Motor neuron (in vitro differentiated cells): Measurements from ENCODE around the gene VPS8. TPM values are rescaled to one million over a fixed set of nuclear protein-coding genes. Genes with fewer than 3 reads are reported as not detected.
"Not testable (repeated sequence)": the region's sequence is repeated elsewhere in the genome, so short reads cannot be mapped to it uniquely, and the experiment has no call there.

Source experiments
- ATAC-seq, 8 experiments: fragments of 200-7000 bp; cut with Tn5 transposase; replicated peaks in 6 of 8; 2 replicates each; pipeline ENCODE4 v1.8.0; 2021; ENCODE audit warnings: mild to moderate bottlenecking in 8 of 8, moderate library complexity in 8 of 8
- H3K27ac ChIP-seq, 2 donors: fragments of 250-450 bp; sonication (Bioruptor Pico); 2 replicates each; pipeline ENCODE4 v1.9.0; 2021; ENCODE audit warnings: antibody characterized with exemption in 2 of 2, mild to moderate bottlenecking in 2 of 2, moderate library complexity in 1 of 2
- H3K4me1 ChIP-seq, 2 donors: fragments of 250-450 bp; sonication (Bioruptor Pico); replicated peaks in 1 of 2; 2 replicates each; pipeline ENCODE4 v1.6.1; 2021; ENCODE audit warnings: antibody characterized with exemption in 2 of 2, mild to moderate bottlenecking in 2 of 2, moderate library complexity in 1 of 2
- H3K4me3 ChIP-seq, 5 donors: fragments of 250-450 bp; sonication (Bioruptor Pico); 2 replicates each; pipeline ENCODE4 v1.9.0; 2021; ENCODE audit warnings: antibody characterized with exemption in 5 of 5, mild to moderate bottlenecking in 5 of 5, moderate library complexity in 4 of 5
- WGBS, 10 experiments: fragments of 450-650 bp; shearing (Covaris generic); methylation state at CpG; one replicate each; pipeline ENCODE4 v1.0.0; 2022; 5-methylcytosine and 5-hydroxymethylcytosine counted together
- in situ Hi-C, 9 experiments: fragments of 400-800 bp; cut with MboI; loops; one replicate each; pipeline ENCODE4 v1.15.0; 2021; ENCODE audit warnings: low sequenced_read_pairs in 9 of 9, low pct_unique_long_range_greater_than_20kb in 2 of 9; ENCODE audit not compliant: unreplicated experiment in 9 of 9
- total RNA-seq, 8 experiments: library from RNA; unstranded; fragments of 300-600 nt; gene quantifications; 2 replicates each; pipeline versions ENCODE4 v1.2.3 to v1.2.4, GENCODE V29; 2022

The VPS8 gene
- total RNA-seq, 8 experiments from 2014 or later: 32.0 to 86.0 (median 56.7) TPM

GRCh38 chr3:184894051-184894450 is 82.1 kb downstream of the VPS8 start:
- Histone ChIP-seq H3K4me3 (no peak overlapping the region), H3K27ac (no peak overlapping the region), H3K4me1 (no peaks in the 10 kb centered on the region)
- in situ Hi-C loops: loop anchor here in 3 of 9 experiments (25.0 kb wide), 2 partner anchors 293 to 318 kb away; no protein-coding TSS in a partner anchor
- ATAC-seq: no peak
- WGBS, 10 experiments: 100% methylated on average over 1 of the region's 1 CpG; no CpG with 5 or more reads in 4 of the 10 experiments

- in situ Hi-C loops: loop anchor here in 3 of 9 experiments (25.0 kb wide), 2 partner anchors 292 to 317 kb away; no protein-coding TSS in a partner anchor
Measured at GRCh38 chr3:184895350-184895749, 83.4 kb downstream of the VPS8 start.

DNA sequence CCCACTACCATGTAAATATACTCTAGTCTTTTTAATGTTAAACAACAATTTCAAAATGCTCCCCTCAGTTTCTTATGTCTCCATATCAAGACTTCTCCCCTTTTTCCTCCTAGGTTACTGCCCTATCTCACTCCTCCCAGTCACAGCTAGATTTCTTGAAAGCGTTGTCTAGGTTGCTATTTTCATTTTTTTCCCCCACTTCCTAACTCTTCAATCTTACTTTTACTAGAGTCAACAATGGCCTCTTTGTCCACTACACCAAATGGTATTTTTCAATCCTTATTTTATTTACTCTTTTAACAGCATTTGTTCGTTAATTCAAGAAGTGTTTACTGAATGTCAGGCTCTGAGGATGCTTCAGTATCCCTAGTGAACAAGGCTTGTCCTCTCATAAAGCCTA is 84.4 kb downstream of the VPS8 start:
- Histone ChIP-seq H3K27ac (no peak overlapping the region), H3K4me1 (no peaks in the 10 kb centered on the region), H3K4me3 (no peak overlapping the region)
- ATAC-seq: no peak
- WGBS, 10 experiments: 61 to 100% (median 94%) methylated on average over 1 to 2 of the region's 2 CpGs; no CpG with 5 or more reads in 1 of the 10 experiments
- in situ Hi-C loops: loop anchor here in 3 of 9 experiments (25.0 kb wide), 2 partner anchors 291 to 316 kb away; no protein-coding TSS in a partner anchor

More at GRCh38 chr3:184895350-184895749, 83.4 kb downstream of the VPS8 start:
- no peak overlapping the region for H3K4me3 ChIP-seq
- no peak overlapping the region for H3K27ac ChIP-seq
- WGBS, 10 experiments: 100% methylated on average over 1 of the region's 4 CpGs; no CpG with 5 or more reads in 7 of the 10 experiments
- no peak for ATAC-seq
- H3K4me1 ChIP-seq: no peaks in the 10 kb centered on the region

DNA sequence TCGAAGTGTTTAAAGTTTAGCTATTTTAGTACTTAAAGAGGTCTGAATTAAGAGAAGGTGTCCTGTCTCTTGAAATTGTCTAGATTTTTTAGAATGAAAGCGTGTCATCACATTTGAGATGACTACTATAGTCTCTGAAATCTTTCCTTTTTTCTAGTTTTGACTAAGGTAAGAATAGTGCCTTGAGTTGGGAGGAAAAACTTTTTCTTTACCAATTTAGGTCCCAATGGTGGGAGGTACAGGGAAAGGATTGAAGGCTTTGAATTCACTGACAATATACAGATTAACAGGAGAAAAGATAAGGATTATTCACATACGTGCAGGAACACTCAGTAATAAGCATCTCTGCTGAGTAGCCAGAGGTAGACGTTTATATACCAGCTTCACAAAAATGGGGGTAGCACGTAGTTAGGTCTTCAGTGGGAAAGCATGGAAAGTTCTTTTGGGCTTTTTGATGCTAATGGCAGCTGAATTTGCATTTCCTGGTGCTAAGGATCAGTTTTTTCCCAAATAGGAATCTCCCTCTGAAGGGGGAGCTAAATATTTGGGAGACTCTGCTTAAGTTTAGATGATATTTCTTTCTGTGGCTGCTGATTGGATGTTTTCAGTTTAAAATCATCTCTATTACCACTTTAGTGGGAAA is 88.1 kb downstream of the VPS8 start:
- no peak overlapping the region for H3K27ac ChIP-seq
- 17 to 100% (median 71%) methylated on average over 2 to 5 of the region's 5 CpGs for WGBS, 10 experiments

DNA sequence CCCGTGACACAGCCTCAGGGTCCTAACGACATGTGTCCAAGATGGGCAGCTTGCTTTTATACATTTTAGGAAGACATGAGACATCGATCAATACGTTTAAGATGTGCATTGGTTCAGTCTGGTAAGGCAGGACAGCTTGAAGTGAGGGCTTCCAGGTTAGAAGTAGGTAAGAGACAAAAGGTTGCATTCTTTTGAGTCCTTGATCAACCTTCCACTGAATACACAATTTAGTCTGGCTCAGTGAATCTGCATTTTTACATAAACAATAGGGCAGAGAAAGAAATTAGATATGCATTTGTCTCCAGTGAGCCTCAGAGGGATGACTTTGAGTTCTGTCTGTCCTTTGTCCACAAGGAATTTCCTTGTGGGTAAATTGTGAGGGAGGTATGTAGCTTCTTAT is 95.1 kb downstream of the VPS8 start:
- in situ Hi-C loops, ATAC-seq: not testable (repeated sequence)

More for the DNA sequence above, 88.1 kb downstream of the VPS8 start:
- H3K4me3 ChIP-seq: no peak overlapping the region
- in situ Hi-C loops: loop anchor here in 3 of 9 experiments (25.0 kb wide), 2 partner anchors 287 to 312 kb away; no protein-coding TSS in a partner anchor
- ATAC-seq: no peak
- no peaks in the 10 kb centered on the region for H3K4me1 ChIP-seq

GRCh38 chr3:184907681-184908649 is 96.0 kb downstream of the VPS8 start:
- Histone ChIP-seq H3K27ac (no peak overlapping the region), H3K4me1 (peaks cover 15 to 20% of the 10 kb centered on the region in 2 donors), H3K4me3 (no peak overlapping the region)
- peak in 2 of 8 experiments; percentile 43 to 44 for ATAC-seq
- in situ Hi-C loops: no loop called here
- whole genome bisulfite sequencing, 10 experiments: 26 to 100% (median 59%) methylated on average over 1 to 10 of the region's 14 CpGs; no CpG with 5 or more reads in 1 of the 10 experiments

More for the DNA sequence above, 95.1 kb downstream of the VPS8 start:
- H3K4me1 ChIP-seq: peaks cover 11 to 17% of the 10 kb centered on the region in 2 donors
- H3K27ac ChIP-seq, H3K4me3 ChIP-seq: not testable (repeated sequence)
- 83 to 100% (median 96%) methylated on average over 1 to 4 of the region's 4 CpGs; no CpG with 5 or more reads in 3 of the 10 experiments for WGBS, 10 experiments

GRCh38 chr3:184908859-184909258 is 96.9 kb downstream of the VPS8 start:
- ATAC-seq: no peak
- in situ Hi-C loops: no loop called here
- Histone ChIP-seq H3K4me3 (no peak overlapping the region), H3K4me1 (peaks cover 15 to 20% of the 10 kb centered on the region in 2 donors), H3K27ac (no peak overlapping the region)
- 45 to 100% (median 85%) methylated on average over 1 to 4 of the region's 4 CpGs; no CpG with 5 or more reads in 3 of the 10 experiments for WGBS, 10 experiments

GRCh38 chr3:184910664-184911063 is 98.7 kb downstream of the VPS8 start:
- in situ Hi-C loops: no loop called here
- no peak for ATAC-seq
- H3K27ac ChIP-seq: no peak overlapping the region
- no peak overlapping the region for H3K4me3 ChIP-seq
- H3K4me1 ChIP-seq: peaks cover 15 to 20% of the 10 kb centered on the region in 2 donors
- 77 to 100% (median 96%) methylated on average over 2 to 6 of the region's 6 CpGs; no CpG with 5 or more reads in 1 of the 10 experiments for WGBS, 10 experiments

DNA sequence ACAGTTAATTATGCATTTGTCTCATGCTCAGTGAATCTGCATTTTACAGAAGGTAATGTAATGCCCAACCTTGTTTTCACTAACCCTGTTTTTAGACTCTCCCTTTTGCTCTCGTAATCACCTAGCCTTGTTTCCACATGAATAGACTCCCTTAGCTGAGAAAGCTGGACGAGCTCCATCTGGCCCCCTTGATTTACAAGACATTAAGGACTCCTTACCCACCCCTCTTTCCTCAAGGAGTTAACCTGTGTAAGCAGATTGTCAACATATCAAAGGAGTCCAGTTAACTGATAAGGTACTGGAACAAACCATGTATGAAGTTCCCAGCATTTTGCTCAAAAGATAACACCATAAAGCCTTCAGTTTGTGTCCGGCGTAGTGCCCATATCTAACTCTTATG is 99.6 kb downstream of the VPS8 start:
- in situ Hi-C loops: no loop called here
- ATAC-seq: no peak
- Histone ChIP-seq H3K27ac (no peak overlapping the region), H3K4me1 (peaks cover 15 to 20% of the 10 kb centered on the region in 2 donors), H3K4me3 (no peak overlapping the region)
- 8 to 83% (median 54%) methylated on average over 1 to 4 of the region's 4 CpGs; no CpG with 5 or more reads in 2 of the 10 experiments for WGBS, 10 experiments

DNA sequence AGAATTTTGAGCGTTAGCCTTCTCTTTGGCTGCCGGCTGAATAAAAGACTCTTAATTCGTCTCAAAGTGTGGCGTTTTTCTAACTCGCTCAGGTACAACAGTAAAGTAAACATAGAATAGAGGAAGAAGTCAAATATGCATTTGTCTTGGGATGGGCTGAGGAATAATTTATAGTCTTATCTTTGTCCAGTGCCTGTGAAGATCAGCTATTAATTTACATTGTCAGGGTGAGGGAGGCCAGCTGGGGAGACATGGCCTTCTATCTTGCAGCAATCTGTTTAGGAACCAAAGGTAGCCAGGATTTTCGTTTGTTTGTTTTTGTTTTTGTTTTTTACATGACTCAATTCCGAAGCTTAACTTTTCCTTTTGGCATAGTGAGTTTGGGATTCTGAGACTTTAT is 100.2 kb downstream of the VPS8 start:
- WGBS, 10 experiments: 25 to 93% (median 61%) methylated on average over 1 to 7 of the region's 7 CpGs
- Histone ChIP-seq H3K4me1 (peaks cover 15 to 18% of the 10 kb centered on the region in 2 donors), H3K27ac (no peak overlapping the region), H3K4me3 (no peak overlapping the region)
- in situ Hi-C loops: no loop called here
- ATAC-seq: no peak

- in situ Hi-C loops: no loop called here
- peaks cover 6 to 18% of the 10 kb centered on the region in 2 donors for H3K4me1 ChIP-seq
- no peak overlapping the region for H3K4me3 ChIP-seq
- H3K27ac ChIP-seq: no peak overlapping the region
- no peak for ATAC-seq
- 50 to 100% (median 99%) methylated on average over 1 to 5 of the region's 5 CpGs; no CpG with 5 or more reads in 2 of the 10 experiments for WGBS, 10 experiments
Measured at GRCh38 chr3:184914628-184915027, 102.7 kb downstream of the VPS8 start.

GRCh38 chr3:184918750-184919149 is 106.8 kb downstream of the VPS8 start:
- WGBS, 10 experiments: 15 to 97% (median 56%) methylated on average over 2 to 3 of the region's 3 CpGs; no CpG with 5 or more reads in 1 of the 10 experiments
- no peak for ATAC-seq
- in situ Hi-C loops: no loop called here
- peaks cover 0 to 6% of the 10 kb centered on the region in 2 donors for H3K4me1 ChIP-seq
- H3K27ac ChIP-seq: no peak overlapping the region
- H3K4me3 ChIP-seq: no peak overlapping the region

- peaks cover 0 to 6% of the 10 kb centered on the region in 2 donors for H3K4me1 ChIP-seq
- ATAC-seq: no peak
- 85 to 100% (median 97%) methylated on average over 2 of the region's 2 CpGs for WGBS, 10 experiments
- H3K4me3 ChIP-seq: no peak overlapping the region
- H3K27ac ChIP-seq: no peak overlapping the region
- in situ Hi-C loops: no loop called here
Measured at GRCh38 chr3:184919651-184920050, 107.7 kb downstream of the VPS8 start.
